Measurements from ENCODE around the gene CCNB1IP1. TPM values are rescaled to one million over a fixed set of nuclear protein-coding genes. Genes with fewer than 3 reads are reported as not detected.
A peak's percentile ranks its signal among the peaks of the same experiment; 100 is the strongest.

Gene CCNB1IP1
- total RNA-seq (ENCODE audit: low replicate concordance): 76.5 and 95.9 TPM in 2 replicates
- long read RNA-seq, transcript CCNB1IP1-214 (8 exons, 1,294 nt): minor isoform, 5 of 242 reads
- long read RNA-seq, transcript CCNB1IP1-202 (7 exons, 1,479 nt): major isoform, 184 of 242 reads
- long read RNA-seq, transcript CCNB1IP1-201 (6 exons, 1,305 nt): minor isoform, 5 of 242 reads
- long read RNA-seq, partial matches to known transcripts: 18 of 242 reads
- long read RNA-seq, other reads (novel, unspliced or antisense): 27 of 242 reads

- Mint-ChIP-seq H3K27ac (peak within 1 kb of the TSS; percentile 95), H3K9me3 (no peaks in the 10 kb centered on the region), H3K27me3 (no peaks in the 10 kb centered on the region), H3K4me1 (ENCODE audit: unreplicated experiment) (peaks cover 17% of the 10 kb centered on the region), H3K36me3 (peaks cover 4% of the 10 kb centered on the region), H3K4me3 (peak within 1 kb of the TSS; percentile 98)
- TF ChIP-seq CTCF (conservative IDR thresholded peaks at IDR 0.05): peak; percentile 21
- DNase-seq (ENCODE audit: extremely low spot score, unreplicated experiment): no peak
Measured at GRCh38 chr14:20332788-20333493, at the start of gene CCNB1IP1. Gene CCNB1IP1 (minus strand): TSS chr14:20333279. CDS start chr14:20316523, 16,756 bp downstream.

- Mint-ChIP-seq H3K4me3 (no peak overlapping the region), H3K27me3 (no peaks in the 10 kb centered on the region), H3K27ac (no peak overlapping the region), H3K4me1 (ENCODE audit: unreplicated experiment) (no peaks in the 10 kb centered on the region), H3K36me3 (peaks cover 15% of the 10 kb centered on the region), H3K9me3 (no peaks in the 10 kb centered on the region)
- TF ChIP-seq CTCF (conservative IDR thresholded peaks at IDR 0.05): no peak
- DNase-seq (ENCODE audit: extremely low spot score, unreplicated experiment): no peak
Measured at GRCh38 chr14:20382526-20382925, 49.4 kb upstream of the CCNB1IP1 start.

GRCh38 chr14:20381341-20381740 lies 48.3 kb upstream of the CCNB1IP1 start:
- peaks cover 15% of the 10 kb centered on the region for H3K36me3 Mint-ChIP-seq
- no peak overlapping the region for H3K4me3 Mint-ChIP-seq
- no peak for TF ChIP-seq CTCF (conservative IDR thresholded peaks at IDR 0.05)
- H3K4me1 Mint-ChIP-seq (ENCODE audit: unreplicated experiment): no peaks in the 10 kb centered on the region
- H3K27me3 Mint-ChIP-seq: no peaks in the 10 kb centered on the region
- no peaks in the 10 kb centered on the region for H3K9me3 Mint-ChIP-seq
- no peak overlapping the region for H3K27ac Mint-ChIP-seq
- DNase-seq (ENCODE audit: extremely low spot score, unreplicated experiment): no peak

GRCh38 chr14:20380681-20381080 lies 47.6 kb upstream of the CCNB1IP1 start:
- TF ChIP-seq CTCF (conservative IDR thresholded peaks at IDR 0.05): no peak
- no peak for DNase-seq (ENCODE audit: extremely low spot score, unreplicated experiment)
- Mint-ChIP-seq H3K36me3 (peaks cover 15% of the 10 kb centered on the region), H3K27me3 (no peaks in the 10 kb centered on the region), H3K27ac (no peak overlapping the region), H3K4me3 (no peak overlapping the region), H3K4me1 (ENCODE audit: unreplicated experiment) (no peaks in the 10 kb centered on the region), H3K9me3 (no peaks in the 10 kb centered on the region)

- TF ChIP-seq CTCF (conservative IDR thresholded peaks at IDR 0.05): no peak
- Mint-ChIP-seq H3K27me3 (no peaks in the 10 kb centered on the region), H3K4me3 (no peak overlapping the region), H3K27ac (no peak overlapping the region), H3K4me1 (ENCODE audit: unreplicated experiment) (no peaks in the 10 kb centered on the region), H3K36me3 (peaks cover 19% of the 10 kb centered on the region), H3K9me3 (no peaks in the 10 kb centered on the region)
- DNase-seq (ENCODE audit: extremely low spot score, unreplicated experiment): no peak
Measured at GRCh38 chr14:20379743-20380142, 46.7 kb upstream of the CCNB1IP1 start.
